ENCODE data around the gene RFX4. TPM values are rescaled to one million over a fixed set of nuclear protein-coding genes. Genes with fewer than 3 reads are reported as not detected.

RFX4 gene
- total and polyA plus RNA-seq, 2 donors (not counting 1 experiment from before 2014, with no cell fraction given), result not detected

GRCh38 chr12:106590601-106591000 is 7.8 kb downstream of the RFX4 start:
- Histone ChIP-seq H2AFZ (ENCODE audit: low read length) (no peak overlapping the region), H4K20me1 (ENCODE audit: control insufficient read depth, extremely low read depth, insufficient read depth, low read length) (no peaks in the 10 kb centered on the region), H3K27me3 (ENCODE audit: control insufficient read depth, insufficient read depth, low read length) (peaks cover 36% of the 10 kb centered on the region), H3K79me2 (ENCODE audit: control insufficient read depth, insufficient read depth, low read length) (no peaks in the 10 kb centered on the region), H3K9me3 (ENCODE audit: control insufficient read depth, insufficient read depth, low read depth, low read length) (no peaks in the 10 kb centered on the region), H3K4me1 (ENCODE audit: control insufficient read depth, extremely low read depth, insufficient read depth, low read length) (no peaks in the 10 kb centered on the region), H3K27ac (ENCODE audit: insufficient read depth, low read length) (no peak overlapping the region), H3K4me3 (replicated peaks in 1 of 4; ENCODE audit: control extremely low read depth in 1 of 4, insufficient read depth in 1 of 4, low read depth in 3 of 4, low read length in 4 of 4) (no peak overlapping the region), H3K4me2 (ENCODE audit: extremely low read depth, insufficient read depth, low read length) (no peak overlapping the region), H3K36me3 (ENCODE audit: control insufficient read depth, insufficient read depth, low read length) (no peaks in the 10 kb centered on the region), H3K9ac (ENCODE audit: insufficient read depth, low read length) (no peak overlapping the region)
- TF ChIP-seq EZH2 (IDR thresholded peaks at IDR 0.05; ENCODE audit: low read length, missing control alignments), result no peak
- no peak for TF ChIP-seq CTCF (conservative IDR thresholded peaks at IDR 0.05 in 1 of 2, IDR thresholded peaks at IDR 0.05 in 1 of 2; ENCODE audit: low read depth in 1 of 2, low read length in 2 of 2)
- no peak for DNase-seq (ENCODE audit: low read depth in 2 of 2)

- no peak overlapping the region for H3K27ac ChIP-seq (ENCODE audit: insufficient read depth, low read length)
- H3K79me2 ChIP-seq (ENCODE audit: control insufficient read depth, insufficient read depth, low read length), result no peaks in the 10 kb centered on the region
- no peak overlapping the region for H3K4me3 ChIP-seq (replicated peaks in 1 of 4; ENCODE audit: control extremely low read depth in 1 of 4, insufficient read depth in 1 of 4, low read depth in 3 of 4, low read length in 4 of 4)
- no peak for TF ChIP-seq CTCF (conservative IDR thresholded peaks at IDR 0.05 in 1 of 2, IDR thresholded peaks at IDR 0.05 in 1 of 2; ENCODE audit: low read depth in 1 of 2, low read length in 2 of 2)
- no peak for TF ChIP-seq EZH2 (IDR thresholded peaks at IDR 0.05; ENCODE audit: low read length, missing control alignments)
- no peaks in the 10 kb centered on the region for H3K9me3 ChIP-seq (ENCODE audit: control insufficient read depth, insufficient read depth, low read depth, low read length)
- no peak overlapping the region for H3K4me2 ChIP-seq (ENCODE audit: extremely low read depth, insufficient read depth, low read length)
- peak in 1 of 2 donors; percentile 9 for DNase-seq (ENCODE audit: low read depth in 2 of 2)
- peaks cover 3% of the 10 kb centered on the region for H3K27me3 ChIP-seq (ENCODE audit: control insufficient read depth, insufficient read depth, low read length)
- no peaks in the 10 kb centered on the region for H4K20me1 ChIP-seq (ENCODE audit: control insufficient read depth, extremely low read depth, insufficient read depth, low read length)
- H3K9ac ChIP-seq (ENCODE audit: insufficient read depth, low read length), result no peak overlapping the region
- no peaks in the 10 kb centered on the region for H3K36me3 ChIP-seq (ENCODE audit: control insufficient read depth, insufficient read depth, low read length)
- no peaks in the 10 kb centered on the region for H3K4me1 ChIP-seq (ENCODE audit: control insufficient read depth, extremely low read depth, insufficient read depth, low read length)
- no peak overlapping the region for H2AFZ ChIP-seq (ENCODE audit: low read length)
These were observed 11.6 kb downstream of the RFX4 start for GRCh38 chr12:106594447-106594846.

GRCh38 chr12:106595268-106595667 is 12.5 kb downstream of the RFX4 start:
- Histone ChIP-seq H3K9ac (ENCODE audit: insufficient read depth, low read length) (no peak overlapping the region), H3K4me1 (ENCODE audit: control insufficient read depth, extremely low read depth, insufficient read depth, low read length) (no peaks in the 10 kb centered on the region), H3K27me3 (ENCODE audit: control insufficient read depth, insufficient read depth, low read length) (peaks cover 2% of the 10 kb centered on the region), H2AFZ (ENCODE audit: low read length) (no peak overlapping the region), H3K27ac (ENCODE audit: insufficient read depth, low read length) (no peak overlapping the region), H3K79me2 (ENCODE audit: control insufficient read depth, insufficient read depth, low read length) (no peaks in the 10 kb centered on the region), H3K4me3 (replicated peaks in 1 of 4; ENCODE audit: control extremely low read depth in 1 of 4, insufficient read depth in 1 of 4, low read depth in 3 of 4, low read length in 4 of 4) (no peak overlapping the region), H4K20me1 (ENCODE audit: control insufficient read depth, extremely low read depth, insufficient read depth, low read length) (no peaks in the 10 kb centered on the region), H3K4me2 (ENCODE audit: extremely low read depth, insufficient read depth, low read length) (no peak overlapping the region), H3K36me3 (ENCODE audit: control insufficient read depth, insufficient read depth, low read length) (no peaks in the 10 kb centered on the region), H3K9me3 (ENCODE audit: control insufficient read depth, insufficient read depth, low read depth, low read length) (no peaks in the 10 kb centered on the region)
- DNase-seq (ENCODE audit: low read depth in 2 of 2), result no peak
- TF ChIP-seq EZH2 (IDR thresholded peaks at IDR 0.05; ENCODE audit: low read length, missing control alignments) (no peak), CTCF (conservative IDR thresholded peaks at IDR 0.05 in 1 of 2, IDR thresholded peaks at IDR 0.05 in 1 of 2; ENCODE audit: low read depth in 1 of 2, low read length in 2 of 2) (no peak)
